HG02884 (cell line): ENCODE measurements around the gene SLC5A4.

ENCODE experiments used
- ATAC-seq: cut with Tn5 transposase; IDR thresholded peaks from one replicate; pipeline ENCODE4 v1.9.1; 2021; ENCODE audit warnings: mild to moderate bottlenecking, moderate library complexity; ENCODE audit not compliant: unreplicated experiment

SLC5A4 gene

DNA sequence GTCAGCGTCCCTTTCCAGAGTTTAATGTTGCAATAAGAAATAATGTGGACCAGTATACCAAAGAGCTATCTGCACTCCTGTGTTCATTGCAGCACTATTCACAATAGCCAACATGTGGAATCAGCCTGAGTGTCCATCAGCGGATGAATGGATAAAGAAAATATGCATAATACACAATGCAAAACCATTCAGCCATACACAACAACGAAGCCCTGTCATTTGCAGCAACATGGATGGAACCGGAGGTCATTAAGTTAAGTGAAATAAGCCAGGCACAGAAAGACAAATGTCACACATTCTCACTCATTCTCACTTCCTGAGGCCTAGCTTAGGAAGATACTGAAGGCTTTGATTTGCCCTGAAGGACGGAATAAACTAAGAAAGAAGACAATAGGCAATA, 22.1 kb downstream of the SLC5A4 start:
- ATAC-seq: no peak

DNA sequence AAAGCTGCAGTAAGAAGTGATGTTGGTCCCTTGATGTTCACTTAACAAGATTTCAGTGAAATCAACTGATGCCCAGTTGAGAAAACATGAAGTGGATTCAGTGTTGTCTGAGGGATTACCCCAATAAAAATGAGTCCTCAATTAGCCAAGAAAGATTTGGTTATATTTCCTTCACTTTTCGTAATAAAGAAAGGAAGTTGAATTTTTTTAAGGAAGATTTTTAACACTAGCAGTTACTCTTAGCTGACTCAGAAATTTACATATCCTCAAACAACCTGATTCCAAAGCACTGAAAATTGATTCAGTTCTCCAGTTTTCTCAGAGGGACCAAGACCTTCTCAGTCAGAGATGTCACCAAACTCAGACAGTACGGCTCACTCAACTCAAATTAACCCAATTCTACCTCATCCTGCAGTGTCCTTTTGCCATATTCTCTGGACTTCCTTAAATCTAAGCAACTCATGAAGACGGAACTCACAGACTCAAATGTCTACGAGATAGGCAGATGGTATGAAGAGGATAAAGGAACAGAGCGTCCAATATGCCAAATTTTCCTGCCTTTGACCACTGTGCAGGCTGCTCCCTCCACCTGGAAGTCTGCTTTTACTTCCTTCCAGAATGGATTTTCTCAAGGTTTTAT, 22.8 kb downstream of the SLC5A4 start:
- ATAC-seq: no peak

DNA sequence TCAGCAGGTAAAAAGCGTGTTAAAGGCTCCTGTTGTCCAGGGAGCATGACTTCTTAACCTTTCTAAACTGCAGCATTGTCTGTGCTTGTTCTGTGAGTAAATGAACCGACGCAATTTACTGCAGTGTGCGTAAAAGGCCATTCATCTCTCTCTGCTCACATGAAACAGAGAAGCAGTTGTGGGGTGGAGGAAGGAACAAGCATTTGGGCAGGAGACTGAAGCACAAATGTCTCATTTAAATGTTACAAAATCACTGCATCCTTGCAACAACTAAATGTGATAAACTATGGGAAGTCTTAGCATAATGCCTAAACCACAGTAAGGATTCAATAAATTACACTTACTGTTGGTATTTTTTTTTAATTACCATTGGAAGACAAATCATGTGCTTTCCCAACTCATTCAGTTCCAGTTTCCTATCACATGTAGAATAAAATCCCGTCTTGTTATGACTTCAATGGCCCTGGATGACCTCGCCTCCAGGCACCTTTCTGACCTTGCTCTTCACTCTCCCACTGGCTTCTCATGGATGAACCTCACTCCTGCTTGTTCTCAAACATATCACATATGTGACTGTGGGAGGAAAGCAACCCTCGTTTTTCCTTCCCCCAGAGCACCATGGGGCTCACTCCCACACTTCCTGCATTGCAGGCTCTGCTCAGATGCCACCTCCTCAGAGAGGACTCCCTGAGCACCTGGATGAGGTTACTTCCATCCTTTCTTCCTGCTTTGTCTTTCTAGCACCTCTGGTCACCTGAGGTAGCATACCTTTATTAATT, 28.6 kb downstream of the SLC5A4 start:
- ATAC-seq: no peak

DNA sequence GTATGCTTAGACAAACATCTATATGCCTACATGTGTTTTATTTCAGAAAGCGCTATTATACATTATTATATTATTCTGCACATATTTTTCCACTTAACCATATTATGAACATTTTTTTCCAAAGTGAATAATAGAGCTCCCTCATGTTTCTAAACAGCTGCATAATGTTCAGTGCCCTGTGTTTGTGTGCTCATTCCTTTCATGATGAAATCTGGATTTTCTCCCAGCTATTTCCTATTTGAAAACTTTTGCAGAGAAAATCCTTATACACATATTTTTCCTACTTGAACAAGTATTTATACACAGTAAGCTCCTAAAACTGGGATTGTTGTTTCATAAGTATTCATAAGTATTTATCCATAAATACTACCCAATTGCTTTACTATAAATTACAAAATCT, 32.2 kb downstream of the SLC5A4 start:
- ATAC-seq: no peak

DNA sequence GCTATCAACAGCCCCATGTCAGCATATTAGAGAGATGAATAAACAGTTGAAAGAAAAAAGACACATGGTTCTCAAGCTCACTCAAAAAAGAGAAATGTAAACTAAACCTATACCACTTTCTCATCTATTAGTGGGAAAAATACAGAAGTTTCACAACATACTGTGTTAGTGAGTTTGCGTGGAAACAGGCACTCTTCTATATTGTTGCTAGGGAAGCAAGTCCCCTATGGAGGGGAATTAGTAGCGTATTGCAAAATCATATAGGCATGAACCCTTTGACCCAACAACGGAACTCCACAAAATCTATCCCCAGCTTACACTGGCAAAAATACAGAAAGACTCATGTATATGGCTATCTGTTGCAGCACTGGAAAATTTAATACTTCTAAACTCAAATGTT, 36.1 kb downstream of the SLC5A4 start:
- no peak for ATAC-seq

DNA sequence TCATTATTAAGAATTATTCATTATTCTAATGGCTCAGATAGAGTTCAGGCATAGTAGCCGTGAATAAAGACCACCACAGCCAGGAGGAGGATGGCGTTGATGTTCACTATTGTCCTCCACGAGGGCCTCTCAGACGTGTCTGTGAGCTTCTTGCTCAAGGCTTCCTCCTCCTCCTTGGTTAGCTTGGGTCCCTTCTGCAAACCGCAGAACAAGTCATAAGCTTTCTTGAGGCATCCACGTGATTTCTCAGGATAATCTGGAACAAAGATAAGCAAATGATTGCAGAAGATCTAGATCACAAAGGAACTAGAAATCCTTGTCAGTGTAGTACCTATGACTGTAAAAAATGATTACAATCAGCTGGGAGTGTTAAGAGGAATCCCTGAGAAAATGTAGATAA, 36.7 kb downstream of the SLC5A4 start:
- ATAC-seq: no peak

DNA sequence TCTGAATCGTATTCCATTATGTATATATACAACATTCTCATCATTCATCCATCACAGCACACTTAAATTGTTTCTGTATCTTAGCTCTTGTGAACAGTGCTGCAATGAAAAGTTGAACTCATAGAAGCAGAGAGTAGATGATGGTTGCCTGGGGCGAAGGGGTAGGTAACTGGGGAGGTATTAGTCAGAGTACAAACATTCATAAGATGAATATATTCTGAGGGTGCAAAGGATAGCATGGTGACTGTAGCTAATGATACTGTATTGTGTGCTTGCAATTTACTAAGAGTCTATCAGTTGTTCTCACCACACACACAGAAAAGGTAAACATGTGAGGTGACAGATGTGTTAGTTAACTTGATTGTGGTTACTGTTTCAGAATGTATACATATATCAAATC, 37.7 kb downstream of the SLC5A4 start:
- ATAC-seq: no peak

DNA sequence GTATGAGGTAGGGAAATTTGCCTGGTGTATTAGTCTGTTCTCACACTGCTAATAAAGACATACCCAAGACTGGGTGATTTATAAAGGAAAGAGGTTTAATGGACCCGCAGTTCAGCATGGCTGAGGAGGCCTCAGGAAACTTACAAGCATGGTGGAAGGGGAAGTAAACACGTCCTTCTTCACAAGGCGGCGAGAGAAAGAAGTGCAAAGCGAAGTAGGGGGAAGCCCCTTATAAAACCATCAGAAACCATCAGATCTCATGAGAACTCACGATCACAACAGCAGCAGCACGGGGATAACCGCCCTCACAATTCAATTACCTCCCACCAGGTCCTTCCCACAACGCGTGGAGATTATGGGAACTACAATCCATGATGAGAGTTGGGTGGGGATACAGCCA, 38.2 kb downstream of the SLC5A4 start:
- ATAC-seq: no peak

DNA sequence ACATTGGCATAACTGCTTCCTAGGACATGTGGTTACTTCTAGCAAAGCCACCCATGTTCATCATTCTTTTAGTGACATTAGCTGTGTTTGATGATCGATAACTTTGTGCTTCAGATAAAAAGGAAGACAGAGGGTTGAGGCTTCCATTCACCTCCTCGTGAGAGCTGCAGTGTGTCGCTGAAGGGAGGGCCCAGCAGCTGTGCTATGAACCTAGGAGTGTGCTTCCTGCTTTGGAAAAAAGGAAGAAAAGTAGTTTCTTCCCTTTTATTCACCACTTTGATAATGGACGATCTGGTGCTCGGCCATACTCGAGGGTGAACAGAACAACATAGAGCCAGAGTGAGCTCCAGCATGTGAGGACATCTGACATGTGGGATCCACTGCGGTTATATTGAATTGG, 44.1 kb downstream of the SLC5A4 start:
- no peak for ATAC-seq

DNA sequence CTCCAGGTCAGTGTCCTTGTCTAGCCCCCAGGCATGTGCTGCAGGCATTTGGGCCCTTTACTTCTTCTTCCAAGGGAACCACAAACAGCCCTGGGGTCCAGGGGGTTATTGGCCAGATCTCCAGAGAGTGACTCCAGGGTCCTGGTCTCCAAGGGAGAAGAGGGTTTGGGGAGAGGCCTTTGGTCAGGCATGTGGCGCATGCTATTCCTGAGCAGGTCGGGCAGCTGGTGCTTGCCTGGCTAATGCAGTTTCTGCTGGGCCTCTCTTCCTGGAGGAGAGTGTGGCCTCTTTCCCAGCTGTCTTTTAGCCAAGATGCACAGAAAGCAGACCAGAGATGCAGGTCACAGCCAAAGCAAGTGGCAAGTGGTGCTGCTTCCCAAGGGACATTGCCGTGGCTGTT, 46.5 kb downstream of the SLC5A4 start:
- no peak for ATAC-seq

DNA sequence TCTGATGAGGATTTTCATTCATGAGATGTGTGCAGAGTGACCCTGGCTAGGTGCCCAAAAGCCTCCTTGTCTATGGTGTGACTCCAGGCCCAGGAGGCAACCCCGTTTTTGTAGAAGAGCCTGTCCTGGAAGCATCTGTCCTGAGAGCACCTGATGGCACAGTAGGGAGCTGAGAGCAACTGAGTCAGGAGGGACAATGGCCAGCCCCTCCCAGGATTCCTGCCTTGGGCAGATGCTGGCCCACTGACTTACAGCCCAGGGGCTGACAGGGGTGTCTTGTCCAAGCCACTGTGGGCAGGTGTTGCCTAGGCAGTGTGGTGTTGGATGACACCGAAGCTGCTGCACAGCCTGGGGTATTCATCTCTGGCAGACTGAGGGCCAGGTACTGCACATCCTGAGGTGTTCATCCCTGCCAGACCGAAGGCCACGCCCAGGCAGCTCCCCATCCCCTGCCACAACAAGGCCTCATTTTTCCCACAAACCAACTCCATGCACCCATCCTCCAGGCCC, 47.1 kb downstream of the SLC5A4 start:
- ATAC-seq: no peak

DNA sequence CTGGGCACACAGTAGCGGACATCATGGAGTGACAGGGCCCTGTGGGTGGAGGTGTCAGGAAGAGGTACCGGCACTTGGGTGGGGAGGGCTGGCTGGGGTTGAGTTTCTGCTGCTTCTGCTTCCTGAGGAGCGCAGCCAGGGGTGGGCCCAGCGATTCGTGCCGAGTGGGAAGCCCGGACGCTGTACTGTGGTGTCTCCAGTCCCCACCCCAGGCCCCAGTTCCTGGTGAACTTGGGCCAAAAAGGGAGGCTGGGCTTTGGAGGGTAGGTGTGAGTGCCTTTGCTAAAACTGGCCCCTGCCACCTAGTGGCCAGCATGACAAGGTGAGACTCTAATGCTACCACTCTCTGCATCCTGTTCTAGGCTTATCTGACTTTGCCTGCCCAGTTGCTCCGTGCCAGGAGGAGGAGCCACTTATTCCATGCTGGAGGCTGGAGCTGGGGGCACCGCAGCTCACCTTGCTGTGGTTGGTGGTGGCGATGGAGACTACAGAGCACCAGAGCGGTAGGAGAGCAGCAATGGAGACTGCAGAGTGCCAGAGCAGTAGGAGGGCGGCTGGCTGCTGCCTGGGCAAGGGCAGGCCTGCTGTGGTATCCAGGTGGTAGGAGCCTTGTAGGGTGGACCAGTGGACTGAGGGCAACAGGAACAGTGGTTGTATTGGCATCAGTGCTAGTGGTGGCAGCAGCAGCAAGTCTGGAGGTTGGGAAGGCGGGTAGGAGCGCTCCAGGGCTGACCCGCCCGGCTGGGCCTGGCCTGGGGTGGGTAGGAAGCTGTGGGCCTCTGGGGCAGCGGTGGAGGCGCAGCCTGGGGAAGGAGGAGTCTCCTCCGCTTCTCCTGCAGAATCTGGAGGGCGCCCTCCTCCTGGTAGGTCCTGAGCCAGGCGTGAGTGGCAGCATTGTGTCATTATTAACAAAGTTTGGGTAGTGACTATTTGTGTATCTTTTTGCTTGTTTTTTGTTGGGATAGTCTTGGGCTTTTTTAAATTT, 48.1 kb downstream of the SLC5A4 start:
- no peak for ATAC-seq

DNA sequence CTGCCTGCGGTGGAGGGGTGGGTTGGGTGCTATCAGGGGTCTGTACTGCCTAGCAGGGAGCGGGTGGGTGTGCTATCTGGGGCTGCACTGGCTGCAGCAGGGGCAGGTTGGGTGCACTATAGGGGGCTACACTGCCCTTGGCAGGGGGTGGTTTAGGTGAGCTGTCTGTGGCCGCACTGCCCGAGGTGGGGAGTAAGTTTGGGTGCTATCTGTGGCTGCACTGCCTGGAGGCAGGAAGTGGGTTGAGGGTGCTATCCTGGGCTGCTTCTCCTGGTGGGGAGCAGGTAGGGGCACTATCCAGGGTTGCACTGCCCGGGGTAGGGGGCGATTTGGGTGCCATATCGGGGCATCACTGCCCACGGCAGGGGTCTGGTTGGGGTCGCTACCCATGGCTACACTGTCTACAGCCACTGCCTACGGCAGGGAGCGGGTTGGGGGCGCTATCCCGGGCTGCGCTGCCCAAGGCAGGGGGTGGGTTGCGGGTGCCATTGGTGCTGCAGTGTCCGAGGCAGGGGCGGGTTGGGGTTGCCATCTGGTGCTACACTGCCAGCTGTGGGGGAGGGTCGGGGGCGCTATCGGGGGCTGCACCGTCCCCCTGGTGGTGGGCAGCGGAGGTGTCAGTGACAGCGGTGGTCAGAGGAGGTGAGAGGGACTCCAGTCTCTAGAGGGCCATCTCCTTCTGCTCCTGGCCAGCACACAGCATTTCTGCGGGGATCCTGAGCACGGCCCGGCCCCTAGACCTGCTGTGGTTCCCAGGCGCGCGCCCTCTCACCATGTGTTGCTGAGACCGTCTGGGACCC, 49.0 kb downstream of the SLC5A4 start:
- no peak for ATAC-seq

DNA sequence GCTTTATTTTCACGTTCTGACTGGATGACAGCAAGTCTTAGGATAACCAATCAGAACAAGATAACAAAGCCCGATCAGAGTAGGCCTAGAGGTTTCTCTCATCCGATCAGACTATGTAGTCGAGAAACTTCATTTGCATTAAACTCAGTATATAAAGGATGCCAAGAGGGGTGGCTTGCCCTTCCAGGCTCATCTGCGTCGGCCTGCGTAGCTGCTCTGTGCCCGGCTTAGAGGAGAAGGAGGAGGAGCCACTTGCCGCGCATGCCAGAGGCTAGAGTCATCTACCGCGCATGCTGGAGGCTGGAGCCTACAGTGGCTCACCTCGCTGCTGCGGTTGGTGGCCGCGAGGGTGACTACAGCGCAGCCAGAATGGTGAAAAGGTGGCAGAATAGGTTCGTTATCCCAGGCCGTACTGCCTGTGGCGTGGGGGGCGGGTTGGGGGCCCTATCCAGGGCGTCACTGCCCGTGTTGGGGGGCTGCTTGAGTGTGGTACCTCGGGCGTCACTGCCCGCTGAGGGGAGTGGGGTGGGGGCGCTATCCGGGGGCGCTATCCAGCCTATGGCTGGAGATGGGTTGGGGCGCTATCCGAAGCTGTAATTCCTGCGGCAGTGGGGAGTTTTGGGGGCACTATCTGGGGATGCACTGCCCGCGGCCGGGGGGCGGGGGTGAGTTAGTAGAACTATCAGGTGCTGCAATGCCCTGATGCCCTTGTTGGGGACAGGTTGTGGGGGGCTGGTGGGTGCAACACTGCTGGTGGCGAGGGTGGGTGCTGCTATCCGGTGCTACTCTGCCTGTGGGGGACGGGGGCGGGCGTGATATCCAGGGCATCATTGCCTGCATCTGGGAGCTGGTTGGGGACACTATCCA, 50.1 kb downstream of the SLC5A4 start, which contains the start of gene RFPL2:
TSS of gene RFPL2 (minus strand) at position 218 of the 867 bp plus-strand sequence. CDS start 2,622 bp downstream, outside the sequence.
- ATAC-seq: no peak

DNA sequence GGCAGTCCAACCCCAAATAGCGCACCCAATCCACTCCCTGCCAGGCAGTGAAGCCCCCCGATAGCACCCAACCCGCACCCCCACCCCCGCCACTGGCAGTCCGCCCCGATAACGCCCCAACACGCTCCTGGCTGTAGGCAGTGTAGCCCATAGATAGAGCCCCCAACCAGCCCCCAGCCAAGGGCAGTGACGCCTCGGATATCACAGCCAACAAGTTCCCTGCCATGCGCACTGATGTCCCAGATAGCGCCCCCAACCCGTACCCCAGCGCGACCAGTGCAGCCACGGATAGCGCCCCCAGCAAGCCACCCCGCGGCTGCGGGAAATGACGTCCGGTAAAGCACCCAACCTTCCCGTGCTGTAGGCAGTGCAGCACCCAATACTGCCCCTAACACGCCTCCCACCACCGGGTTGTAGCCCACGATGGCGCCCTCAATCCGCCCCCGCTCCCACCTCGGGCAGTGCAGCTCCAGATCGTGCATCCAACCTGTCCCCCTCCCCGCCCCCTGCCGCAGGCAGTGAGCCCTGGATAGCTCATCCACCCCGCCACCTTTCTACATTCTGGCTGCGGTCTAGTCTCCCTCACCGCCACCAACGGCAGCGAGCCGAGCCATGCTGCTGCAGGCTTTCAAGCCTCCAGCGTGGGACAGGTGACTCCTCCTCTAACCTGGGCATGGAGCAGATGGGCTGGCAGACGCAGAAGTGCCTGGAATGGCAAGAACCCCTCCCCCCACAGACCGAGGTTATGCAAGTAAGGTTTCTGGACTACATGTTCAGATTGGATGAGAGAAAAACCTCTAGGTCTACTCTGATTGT, 50.9 kb downstream of the SLC5A4 start:
- ATAC-seq: no peak

DNA sequence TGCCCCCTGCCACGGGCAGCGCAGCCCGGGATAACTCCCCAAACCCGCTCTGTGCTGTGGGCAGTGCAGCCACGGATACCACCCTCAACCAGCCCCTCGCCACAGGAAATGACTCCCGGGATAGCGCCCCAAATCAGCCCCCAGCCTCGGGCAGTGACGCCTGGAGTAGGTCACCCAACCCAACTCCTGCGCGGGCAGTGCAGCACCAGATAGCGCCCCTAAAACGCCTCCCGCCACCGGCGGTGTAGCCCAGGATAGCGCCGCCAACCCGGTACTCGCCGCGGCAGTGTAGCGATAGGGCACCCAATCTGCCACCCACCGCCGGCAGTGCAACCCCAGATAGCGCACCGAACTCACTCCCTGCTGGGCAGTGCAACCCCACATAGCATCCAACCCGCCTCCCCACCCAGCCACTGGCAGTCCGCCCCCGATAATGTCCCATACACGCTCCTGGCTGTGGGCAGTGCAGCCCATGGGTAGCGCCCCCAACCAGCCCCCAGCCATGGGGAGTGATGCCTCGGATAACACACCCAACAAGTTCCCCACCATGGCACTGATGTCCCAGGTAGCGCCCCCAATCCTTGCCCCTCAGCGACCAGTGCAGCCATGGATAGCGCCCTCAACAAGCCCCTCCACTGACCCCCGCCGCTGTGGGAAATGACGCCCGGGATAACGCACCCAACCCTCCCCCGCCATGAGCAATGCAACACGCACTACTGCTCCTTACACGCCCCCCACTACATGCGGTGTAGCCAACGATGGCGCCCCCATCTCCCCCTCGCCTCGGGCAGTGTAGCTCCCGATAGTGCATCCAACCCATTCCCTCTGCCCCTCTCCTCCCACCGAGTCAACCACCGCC, 51.7 kb downstream of the SLC5A4 start:
- ATAC-seq: no peak

DNA sequence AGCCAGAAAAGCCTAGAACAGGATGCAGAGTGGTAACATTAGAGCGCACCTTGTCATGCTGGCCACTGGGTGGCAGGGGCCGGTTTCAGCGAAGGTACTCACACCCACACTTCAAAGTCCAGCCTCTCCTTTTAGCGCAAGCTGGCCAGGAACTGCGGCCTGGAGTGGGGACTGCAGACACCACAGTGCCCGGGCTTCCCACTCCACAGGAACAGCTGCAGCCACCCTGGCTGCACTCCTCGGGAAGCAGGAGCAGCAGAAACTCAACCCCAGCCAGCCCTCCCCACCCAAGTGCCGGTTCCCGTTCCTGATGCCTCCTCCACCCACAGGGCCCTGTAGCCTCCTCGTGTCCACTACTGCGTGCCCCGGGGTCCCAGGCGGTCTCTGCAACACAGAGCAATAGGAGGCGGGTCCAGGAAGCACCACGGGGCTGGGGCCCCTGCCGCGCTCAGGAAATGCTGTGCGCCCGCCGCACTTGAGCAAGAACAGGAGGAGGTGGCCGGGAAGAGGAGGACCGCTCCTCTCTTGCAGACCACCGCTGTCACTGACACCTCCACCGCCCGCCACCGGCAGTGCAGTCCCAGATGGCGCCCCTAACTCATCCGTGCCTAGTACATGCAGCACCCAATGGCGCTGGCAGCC, 52.5 kb downstream of the SLC5A4 start:
- ATAC-seq: no peak
